Mammary epithelial cell (primary cell): ENCODE data around the gene ITIH5.

Source experiments
- CTCF ChIP-seq, 2 donors: IDR thresholded peaks in 1 of 2; conservative IDR thresholded peaks in 1 of 2; 2 replicates each; pipeline ENCODE4 v1.5.1; 2011 to 2012; ENCODE audit warnings: inconsistent platforms in 2 of 2, low read length in 2 of 2, mild to moderate bottlenecking in 2 of 2, control low read depth in 1 of 2, low read depth in 1 of 2; ENCODE audit not compliant: insufficient read depth in 1 of 2; ENCODE audit errors: extremely low read depth in 1 of 2
- EZH2 ChIP-seq: IDR thresholded peaks from 2 replicates; pipeline ENCODE4 v1.6.1; 2012; ENCODE audit warnings: low read length, inconsistent platforms, borderline replicate concordance

GRCh38 chr10:7576340-7576739 lies 90.4 kb downstream of the ITIH5 start:
- TF ChIP-seq EZH2 (no peak), CTCF (conservative IDR thresholded peaks at IDR 0.05 in 1 of 2, IDR thresholded peaks at IDR 0.05 in 1 of 2; ENCODE audit: extremely low read depth in 1 of 2, insufficient read depth in 1 of 2, low read depth in 1 of 2, low read length in 2 of 2) (no peak)
